Stomach (tissue), 9 donors: ENCODE results near the gene CELSR3. TPM values are rescaled to one million over a fixed set of nuclear protein-coding genes. Genes with fewer than 3 reads are reported as not detected.

Experiments
- DNase-seq, 2 donors: peaks; one replicate each; pipeline versions ENCODE4 v3.0.0 to v3.0.0-alpha.2; 2013 to 2019
- H3K27ac ChIP-seq, 5 donors: fragments of 200-600 bp in 4 of 5; sonication (generic) in 4 of 5; one replicate each; pipeline ENCODE4 v1.5.1; 2013 to 2019; ENCODE audit warnings: mild to moderate bottlenecking in 1 of 5, moderate library complexity in 1 of 5
- H3K27me3 ChIP-seq, 3 donors: fragments of 200-600 bp; sonication (generic); one replicate each; pipeline ENCODE4 v1.5.1; 2017 to 2019; ENCODE audit warnings: mixed run types in 1 of 3
- H3K36me3 ChIP-seq, 4 donors: fragments of 200-600 bp; sonication (generic); 1 replicate in 3 of 4; 2 replicates in 1 of 4; pipeline ENCODE4 v1.5.1; 2016 to 2019
- H3K4me1 ChIP-seq, 4 donors: fragments of 200-600 bp; sonication (generic); one replicate each; pipeline ENCODE4 v1.5.1; 2016 to 2019
- H3K4me3 ChIP-seq, 4 donors: fragments of 200-600 bp; sonication (generic) in 3 of 4; one replicate each; pipeline ENCODE4 v1.5.1; 2016 to 2019; ENCODE audit warnings: mild to moderate bottlenecking in 1 of 4
- H3K9me3 ChIP-seq, 4 donors: fragments of 200-600 bp; sonication (generic); one replicate each; pipeline ENCODE4 v1.5.1; 2016 to 2019
- EP300 ChIP-seq: sonication (generic); formaldehyde crosslinking; IDR thresholded peaks from one replicate; pipeline ENCODE4 v1.6.1; 2017; ENCODE audit warnings: antibody characterized with exemption
- POLR2A ChIP-seq, 4 donors: fragments of 450-650 bp; IDR thresholded peaks; one replicate each; pipeline ENCODE4 v1.6.1; 2016; ENCODE audit warnings: antibody characterized with exemption in 4 of 4, control low read depth in 2 of 4, mild to moderate bottlenecking in 1 of 4, moderate library complexity in 1 of 4
- POLR2AphosphoS5 ChIP-seq, 3 donors: sonication (generic); formaldehyde crosslinking; IDR thresholded peaks; one replicate each; pipeline ENCODE4 v1.6.1; 2016; ENCODE audit warnings: antibody characterized with exemption in 3 of 3
- WGBS, 5 donors: extraction: QIAGEN DNeasy Blood & Tissue Kit in 3 of 5; methylation state at CpG; one replicate each; pipeline versions ENCODE4 v1.1.5 to v1.1.7; 2013 to 2018; 5-methylcytosine and 5-hydroxymethylcytosine counted together
- intact Hi-C: fragments of 100-400 bp; cut with DNase I; formaldehyde crosslinking; loops from one replicate; pipeline ENCODE4 v1.15.1; 2023; ENCODE audit warnings: low total_unique reads
- polyA plus RNA-seq, 3 donors: library from polyadenylated mRNA; stranded (reverse); fragments of 200-250 nt; gene quantifications; one replicate each; pipeline ENCODE4 v1.2.3, GENCODE V29; 2013
- total RNA-seq, 5 donors: library from RNA; depleted of rRNA; stranded (reverse); fragments of >200 nt; gene quantifications; one replicate each; pipeline versions ENCODE4 v1.1.0 to v1.2.3, GENCODE V29; 2014 to 2016
- TF ChIP-seq, protein P1 (sequence below), 7 experiments: fragments of 450-650 bp in 4 of 7; fragments of 200-600 bp in 3 of 7; sonication (generic) in 3 of 7; IDR thresholded peaks; one replicate each; pipeline ENCODE4 v1.5.1; 2016 to 2019; ENCODE audit warnings: antibody characterized with exemption in 7 of 7, control low read depth in 2 of 7, mild to moderate bottlenecking in 1 of 7
- donor health status: healthy with polysubstance abuse.
- donor health status: Bipolar disorder and iron deficiency.
- donor health status: healthy.

CELSR3 gene
- total and polyA plus RNA-seq, 8 donors = 0.15 to 2.3 (median 1.5) TPM; not detected in 1

- H3K9me3 ChIP-seq = no peaks in the 10 kb centered on the region
- no peak overlapping the region for H3K4me3 ChIP-seq
- TF ChIP-seq POLR2AphosphoS5 (IDR thresholded peaks at IDR 0.05) = no peak
- TF ChIP-seq EP300 = no peak
- no peak for TF ChIP-seq POLR2A (IDR thresholded peaks at IDR 0.05)
- peak overlapping the region in 2 of 5 donors; percentile 25 to 83 for H3K27ac ChIP-seq
- intact Hi-C loops = no loop called here
- H3K4me1 ChIP-seq = peaks cover 15 to 30% (median 23%) of the 10 kb centered on the region in 4 donors
- H3K36me3 ChIP-seq = peaks cover 77 to 94% (median 88%) of the 10 kb centered on the region in 4 donors
- 94 to 96% (median 95%) methylated on average over 18 to 19 of the region's 19 CpGs for WGBS, 5 donors
- DNase-seq = no peak
- no peaks in the 10 kb centered on the region for H3K27me3 ChIP-seq
Observed at GRCh38 chr3:48600711-48601621, 61.7 kb downstream of the CELSR3 start.

GRCh38 chr3:48599509-48600285 lies 63.0 kb downstream of the CELSR3 start:
- H3K27me3 ChIP-seq = peaks cover 0 to 9% (median 4%) of the 10 kb centered on the region in 3 donors
- DNase-seq = no peak
- H3K27ac ChIP-seq = peak overlapping the region in 4 of 5 donors; percentile 79 to 84 (median 82)
- 92 to 97% (median 93%) methylated on average over 12 of the region's 12 CpGs for WGBS, 5 donors
- TF ChIP-seq POLR2AphosphoS5 (IDR thresholded peaks at IDR 0.05) (no peak), POLR2A (IDR thresholded peaks at IDR 0.05) (no peak), EP300 (no peak)
- TF ChIP-seq, protein P1, sequence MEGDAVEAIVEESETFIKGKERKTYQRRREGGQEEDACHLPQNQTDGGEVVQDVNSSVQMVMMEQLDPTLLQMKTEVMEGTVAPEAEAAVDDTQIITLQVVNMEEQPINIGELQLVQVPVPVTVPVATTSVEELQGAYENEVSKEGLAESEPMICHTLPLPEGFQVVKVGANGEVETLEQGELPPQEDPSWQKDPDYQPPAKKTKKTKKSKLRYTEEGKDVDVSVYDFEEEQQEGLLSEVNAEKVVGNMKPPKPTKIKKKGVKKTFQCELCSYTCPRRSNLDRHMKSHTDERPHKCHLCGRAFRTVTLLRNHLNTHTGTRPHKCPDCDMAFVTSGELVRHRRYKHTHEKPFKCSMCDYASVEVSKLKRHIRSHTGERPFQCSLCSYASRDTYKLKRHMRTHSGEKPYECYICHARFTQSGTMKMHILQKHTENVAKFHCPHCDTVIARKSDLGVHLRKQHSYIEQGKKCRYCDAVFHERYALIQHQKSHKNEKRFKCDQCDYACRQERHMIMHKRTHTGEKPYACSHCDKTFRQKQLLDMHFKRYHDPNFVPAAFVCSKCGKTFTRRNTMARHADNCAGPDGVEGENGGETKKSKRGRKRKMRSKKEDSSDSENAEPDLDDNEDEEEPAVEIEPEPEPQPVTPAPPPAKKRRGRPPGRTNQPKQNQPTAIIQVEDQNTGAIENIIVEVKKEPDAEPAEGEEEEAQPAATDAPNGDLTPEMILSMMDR (IDR thresholded peaks at IDR 0.05) = no peak
- peaks cover 65 to 81% (median 76%) of the 10 kb centered on the region in 4 donors for H3K36me3 ChIP-seq
- no peaks in the 10 kb centered on the region for H3K9me3 ChIP-seq
- intact Hi-C loops = no loop called here
- no peak overlapping the region for H3K4me3 ChIP-seq
- peaks cover 27 to 39% (median 33%) of the 10 kb centered on the region in 4 donors for H3K4me1 ChIP-seq

DNA sequence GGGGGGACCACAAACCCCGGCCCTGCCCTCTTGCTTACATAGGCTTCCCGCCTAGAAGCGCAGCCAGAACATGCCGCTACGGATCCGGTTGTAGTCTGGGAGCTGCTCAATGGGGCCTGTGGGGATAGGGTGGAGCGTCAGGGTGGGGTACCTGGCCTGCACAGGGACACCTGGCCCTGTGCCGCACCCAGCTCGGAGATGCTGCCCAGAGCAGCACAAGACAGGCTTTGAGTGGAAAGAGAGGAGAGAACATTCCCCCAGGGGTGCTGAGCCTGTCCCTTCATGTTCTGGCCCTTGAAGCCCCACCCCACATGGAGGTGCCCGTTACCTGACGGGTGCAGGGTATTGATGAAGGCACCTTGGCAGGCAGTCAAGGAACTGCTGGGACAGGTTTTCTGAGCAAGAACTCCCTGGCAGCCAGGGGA lies 63.6 kb downstream of the CELSR3 start:
- H3K9me3 ChIP-seq = no peaks in the 10 kb centered on the region
- WGBS, 5 donors = 36 to 65% (median 47%) methylated on average over 9 to 11 of the region's 11 CpGs
- no peak overlapping the region for H3K4me3 ChIP-seq
- H3K27me3 ChIP-seq = peaks cover 0 to 15% (median 4%) of the 10 kb centered on the region in 3 donors
- no peak for TF ChIP-seq EP300
- no peak for TF ChIP-seq POLR2A (IDR thresholded peaks at IDR 0.05)
- TF ChIP-seq, protein P1 (IDR thresholded peaks at IDR 0.05) = no peak
- no peak for TF ChIP-seq POLR2AphosphoS5 (IDR thresholded peaks at IDR 0.05)
- H3K36me3 ChIP-seq = peaks cover 59 to 75% (median 70%) of the 10 kb centered on the region in 4 donors
- peak overlapping the region; percentile 46 to 84 (median 82) for H3K27ac ChIP-seq
- H3K4me1 ChIP-seq = peaks cover 29 to 43% (median 38%) of the 10 kb centered on the region in 4 donors
- peak in 1 of 2 donors; percentile 38 for DNase-seq
- intact Hi-C loops = no loop called here

DNA sequence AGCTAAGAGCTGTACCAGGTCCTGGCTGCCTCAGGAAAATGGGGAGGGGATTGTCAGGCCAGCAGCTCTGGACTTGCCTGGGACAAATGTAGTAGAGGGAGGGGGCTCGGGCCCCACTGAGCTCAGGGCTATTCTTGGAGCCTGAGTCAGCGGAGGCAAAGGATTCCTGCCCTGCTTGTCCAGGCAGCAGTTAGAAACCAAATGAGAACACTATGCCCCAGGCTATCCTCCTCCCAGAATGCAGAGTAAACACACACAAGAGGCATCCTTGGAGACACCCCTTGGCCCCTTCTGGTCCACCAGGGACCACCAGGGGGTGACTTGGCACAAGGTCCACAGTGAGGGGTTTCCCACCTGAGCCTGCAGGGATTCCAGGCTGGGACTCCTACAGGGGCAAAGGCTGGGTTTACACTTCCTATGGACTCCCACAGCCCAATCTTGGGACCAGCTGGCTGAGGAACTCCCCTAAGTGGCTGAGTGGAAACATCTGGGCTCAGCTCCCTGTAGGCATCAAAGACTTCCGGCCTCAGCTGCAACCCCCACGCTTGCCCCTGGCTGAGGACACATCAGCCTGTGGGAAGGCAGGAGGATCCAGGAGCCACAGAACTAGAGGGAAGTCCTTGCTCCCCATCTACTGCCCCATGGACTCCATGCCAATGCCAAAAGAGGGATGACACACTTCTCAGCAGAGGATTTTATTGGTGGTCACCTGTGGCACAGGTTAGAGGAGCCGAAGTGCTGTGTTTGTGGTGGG lies 64.2 kb downstream of the CELSR3 start:
- no peaks in the 10 kb centered on the region for H3K9me3 ChIP-seq
- no peak overlapping the region for H3K4me3 ChIP-seq
- 51 to 70% (median 58%) methylated on average over 5 of the region's 5 CpGs for WGBS, 5 donors
- TF ChIP-seq EP300 (no peak), POLR2AphosphoS5 (IDR thresholded peaks at IDR 0.05) (no peak), POLR2A (IDR thresholded peaks at IDR 0.05) (no peak)
- TF ChIP-seq, protein P1 (IDR thresholded peaks at IDR 0.05) = no peak
- H3K27ac ChIP-seq = peak overlapping the region; percentile 46 to 84 (median 82)
- peak in 1 of 2 donors; percentile 66 for DNase-seq
- H3K27me3 ChIP-seq = peaks cover 0 to 21% (median 4%) of the 10 kb centered on the region in 3 donors
- H3K36me3 ChIP-seq = peaks cover 53 to 69% (median 64%) of the 10 kb centered on the region in 4 donors
- intact Hi-C loops = no loop called here
- peaks cover 29 to 46% (median 38%) of the 10 kb centered on the region in 4 donors for H3K4me1 ChIP-seq
